Naive B cell (primary cell): Measurements from ENCODE around the gene CPNE6. TPM values are rescaled to one million over a fixed set of nuclear protein-coding genes. Genes with fewer than 3 reads are reported as not detected.

Experiments
- ATAC-seq, 2 donors: fragments of 150-1000 bp; cut with Tn5 transposase; 2 replicates each; pipeline ENCODE4 v1.10.0; 2021; ENCODE audit warnings: low read depth in 2 of 2, mild to moderate bottlenecking in 2 of 2, moderate library complexity in 2 of 2
- DNase-seq: peaks from one replicate; pipeline ENCODE4 v3.0.0; 2022
- H3K27ac Mint-ChIP-seq, 6 donors: one replicate each; pipeline ENCODE4 v1.8.0; 2020 to 2022; ENCODE audit warnings: mild to moderate bottlenecking in 6 of 6, mixed read lengths in 6 of 6, moderate library complexity in 5 of 6, inconsistent platforms in 2 of 6
- H3K27me3 Mint-ChIP-seq, 3 donors: one replicate each; pipeline ENCODE4 v1.8.0; 2021 to 2022; ENCODE audit warnings: mixed read lengths in 3 of 3, mild to moderate bottlenecking in 1 of 3
- H3K36me3 Mint-ChIP-seq, 2 donors: one replicate each; pipeline ENCODE4 v1.8.0; 2020 to 2022; ENCODE audit warnings: mixed read lengths in 2 of 2, inconsistent platforms in 1 of 2, mild to moderate bottlenecking in 1 of 2
- H3K4me1 Mint-ChIP-seq, 3 donors: one replicate each; pipeline ENCODE4 v1.8.0; 2020 to 2022; ENCODE audit warnings: mixed read lengths in 3 of 3, inconsistent platforms in 1 of 3, mild to moderate bottlenecking in 1 of 3, moderate library complexity in 1 of 3
- H3K4me3 Mint-ChIP-seq, 8 donors: one replicate each; pipeline ENCODE4 v1.8.0; 2020 to 2022; ENCODE audit warnings: mild to moderate bottlenecking in 8 of 8, mixed read lengths in 8 of 8, moderate library complexity in 8 of 8, inconsistent platforms in 2 of 8
- H3K9me3 Mint-ChIP-seq, 7 donors: one replicate each; pipeline ENCODE4 v1.8.0; 2020 to 2022; ENCODE audit warnings: mixed read lengths in 7 of 7, mild to moderate bottlenecking in 5 of 7, inconsistent platforms in 2 of 7, moderate library complexity in 1 of 7
- polyA plus RNA-seq, 6 donors: library from polyadenylated mRNA; unstranded; fragments of 300-500 nt; fragmentation: Illumina TruSeq; gene quantifications; one replicate each; pipeline ENCODE4 v1.2.3, GENCODE V29; 2021; ENCODE audit warnings: low read depth in 6 of 6

CPNE6 gene
- polyA plus RNA-seq, 6 donors from 2014 or later = 1.1 TPM; not detected in 5

GRCh38 chr14:24057867-24058259 is 13.5 kb upstream of the CPNE6 start:
- no peaks in the 10 kb centered on the region for H3K9me3 Mint-ChIP-seq
- ATAC-seq = no peak

GRCh38 chr14:24058260-24058950 is 13.0 kb upstream of the CPNE6 start:
- Mint-ChIP-seq H3K4me1 (peaks cover 6 to 9% (median 7%) of the 10 kb centered on the region in 3 donors), H3K27me3 (peaks cover 11 to 30% (median 22%) of the 10 kb centered on the region in 3 donors), H3K27ac (peak overlapping the region in 1 of 6 donors; percentile 89), H3K36me3 (no peaks in the 10 kb centered on the region), H3K9me3 (no peaks in the 10 kb centered on the region), H3K4me3 (no peak overlapping the region)
- DNase-seq = peak; percentile 47
- peak; percentile 58 to 61 for ATAC-seq

More at GRCh38 chr14:24057867-24058259, 13.5 kb upstream of the CPNE6 start:
- Mint-ChIP-seq H3K4me1 (peaks cover 12 to 15% (median 12%) of the 10 kb centered on the region in 3 donors), H3K36me3 (no peaks in the 10 kb centered on the region), H3K27ac (peak overlapping the region in 2 of 6 donors; percentile 35 to 56), H3K27me3 (peaks cover 17 to 35% (median 28%) of the 10 kb centered on the region in 3 donors), H3K4me3 (no peak overlapping the region)
- no peak for DNase-seq

- Mint-ChIP-seq H3K36me3 (no peaks in the 10 kb centered on the region), H3K27me3 (peaks cover 9 to 25% (median 18%) of the 10 kb centered on the region in 3 donors), H3K27ac (peak overlapping the region in 1 of 6 donors; percentile 89), H3K4me3 (no peak overlapping the region), H3K9me3 (no peaks in the 10 kb centered on the region), H3K4me1 (peaks cover 4 to 6% (median 5%) of the 10 kb centered on the region in 3 donors)
- no peak for ATAC-seq
- no peak for DNase-seq
These were observed 12.3 kb upstream of the CPNE6 start for GRCh38 chr14:24058951-24059475.

GRCh38 chr14:24059841-24060388 is 11.4 kb upstream of the CPNE6 start:
- no peak overlapping the region for H3K4me3 Mint-ChIP-seq
- H3K27ac Mint-ChIP-seq = no peak overlapping the region
- no peaks in the 10 kb centered on the region for H3K36me3 Mint-ChIP-seq
- DNase-seq (no peak), ATAC-seq (no peak)
- peaks cover 4 to 6% (median 5%) of the 10 kb centered on the region in 3 donors for H3K4me1 Mint-ChIP-seq
- no peaks in the 10 kb centered on the region for H3K9me3 Mint-ChIP-seq
- H3K27me3 Mint-ChIP-seq = peaks cover 6 to 17% (median 16%) of the 10 kb centered on the region in 3 donors

GRCh38 chr14:24060443-24060842 is 10.9 kb upstream of the CPNE6 start:
- Mint-ChIP-seq H3K36me3 (no peaks in the 10 kb centered on the region), H3K4me1 (peaks cover 4 to 6% (median 5%) of the 10 kb centered on the region in 3 donors), H3K27me3 (peaks cover 5 to 12% (median 10%) of the 10 kb centered on the region in 3 donors), H3K9me3 (no peaks in the 10 kb centered on the region), H3K27ac (no peak overlapping the region), H3K4me3 (no peak overlapping the region)
- DNase-seq (no peak), ATAC-seq (no peak)

- Mint-ChIP-seq H3K27me3 (peaks cover 5 to 7% (median 6%) of the 10 kb centered on the region in 3 donors), H3K27ac (peak overlapping the region in 1 of 6 donors; percentile 12), H3K4me3 (no peak overlapping the region), H3K4me1 (peaks cover 4 to 6% (median 5%) of the 10 kb centered on the region in 3 donors), H3K9me3 (no peaks in the 10 kb centered on the region), H3K36me3 (no peaks in the 10 kb centered on the region)
- ATAC-seq (no peak), DNase-seq (no peak)
These were observed 10.1 kb upstream of the CPNE6 start for GRCh38 chr14:24060984-24061913.

- no peaks in the 10 kb centered on the region for H3K36me3 Mint-ChIP-seq
- H3K4me3 Mint-ChIP-seq = peak overlapping the region in 1 of 8 donors; percentile 9
- H3K27ac Mint-ChIP-seq = peak overlapping the region in 2 of 6 donors; percentile 69 to 73
- ATAC-seq (no peak), DNase-seq (no peak)
- H3K9me3 Mint-ChIP-seq = no peaks in the 10 kb centered on the region
- H3K4me1 Mint-ChIP-seq = peaks cover 4 to 6% (median 5%) of the 10 kb centered on the region in 3 donors
- peaks cover 0 to 5% (median 0%) of the 10 kb centered on the region in 3 donors for H3K27me3 Mint-ChIP-seq
These were observed 9.0 kb upstream of the CPNE6 start for GRCh38 chr14:24062216-24062980.

- Mint-ChIP-seq H3K9me3 (peaks cover 0 to 1% (median 0%) of the 10 kb centered on the region in 7 donors), H3K27me3 (peaks cover 0 to under 1% (median 0%) of the 10 kb centered on the region in 3 donors), H3K4me3 (no peak overlapping the region), H3K4me1 (peaks cover under 1 to 1% (median 1%) of the 10 kb centered on the region in 3 donors), H3K27ac (peak overlapping the region in 2 of 6 donors; percentile 2 to 57), H3K36me3 (no peaks in the 10 kb centered on the region)
- DNase-seq (no peak), ATAC-seq (no peak)
These were observed 8.0 kb upstream of the CPNE6 start for GRCh38 chr14:24063263-24063836.

GRCh38 chr14:24064091-24064795 is 7.1 kb upstream of the CPNE6 start:
- ATAC-seq (no peak), DNase-seq (no peak)
- H3K4me3 Mint-ChIP-seq = no peak overlapping the region
- no peak overlapping the region for H3K27ac Mint-ChIP-seq
- no peaks in the 10 kb centered on the region for H3K27me3 Mint-ChIP-seq
- no peaks in the 10 kb centered on the region for H3K36me3 Mint-ChIP-seq
- H3K9me3 Mint-ChIP-seq = peaks cover 0 to 1% (median 0%) of the 10 kb centered on the region in 7 donors
- H3K4me1 Mint-ChIP-seq = no peaks in the 10 kb centered on the region

GRCh38 chr14:24064856-24065255 is 6.5 kb upstream of the CPNE6 start:
- H3K9me3 Mint-ChIP-seq = peaks cover 0 to 1% (median 0%) of the 10 kb centered on the region in 7 donors
- ATAC-seq (no peak), DNase-seq (no peak)
- H3K4me1 Mint-ChIP-seq = no peaks in the 10 kb centered on the region
- no peaks in the 10 kb centered on the region for H3K36me3 Mint-ChIP-seq
- H3K4me3 Mint-ChIP-seq = no peak overlapping the region
- no peaks in the 10 kb centered on the region for H3K27me3 Mint-ChIP-seq
- no peak overlapping the region for H3K27ac Mint-ChIP-seq

- no peak for DNase-seq
- no peak overlapping the region for H3K4me3 Mint-ChIP-seq
- no peak overlapping the region for H3K27ac Mint-ChIP-seq
- ATAC-seq = no peak
- peaks cover 0 to 1% (median 0%) of the 10 kb centered on the region in 7 donors for H3K9me3 Mint-ChIP-seq
- no peaks in the 10 kb centered on the region for H3K4me1 Mint-ChIP-seq
- H3K27me3 Mint-ChIP-seq = peaks cover 0 to 3% (median 0%) of the 10 kb centered on the region in 3 donors
- no peaks in the 10 kb centered on the region for H3K36me3 Mint-ChIP-seq
These were observed 6.0 kb upstream of the CPNE6 start for GRCh38 chr14:24065408-24065807.
